ENCODE measurements around the gene PDE1C.
A peak's percentile ranks its signal among the peaks of the same experiment; 100 is the strongest.

Gene PDE1C

GRCh38 chr7:31741852-31742251, 328.4 kb downstream of the PDE1C start:
- no peak for TF ChIP-seq EZH2phosphoT487 (IDR thresholded peaks at IDR 0.05; ENCODE audit: low read depth)
- TF ChIP-seq CTCF (IDR thresholded peaks at IDR 0.05; ENCODE audit: low read depth, low read length) = no peak
- no peak overlapping the region for H3K4me2 ChIP-seq (ENCODE audit: low read length)

GRCh38 chr7:31735991-31736982, 333.9 kb downstream of the PDE1C start:
- H3K9ac ChIP-seq (ENCODE audit: low read length) = no peak overlapping the region
- no peak overlapping the region for H3K27ac ChIP-seq (ENCODE audit: low read length)
- no peaks in the 10 kb centered on the region for H4K20me1 ChIP-seq (ENCODE audit: insufficient read depth, low read length)
- no peaks in the 10 kb centered on the region for H3K9me3 ChIP-seq (ENCODE audit: insufficient read depth, low read length)
- H3K36me3 ChIP-seq (replicated peaks; ENCODE audit: low read depth, low read length) = no peaks in the 10 kb centered on the region
- no peaks in the 10 kb centered on the region for H3K27me3 ChIP-seq (ENCODE audit: low read depth, low read length)
- H2AFZ ChIP-seq (ENCODE audit: low read depth, low read length) = no peak overlapping the region
- no peak overlapping the region for H3K4me2 ChIP-seq (ENCODE audit: low read length)
- TF ChIP-seq EZH2phosphoT487 (IDR thresholded peaks at IDR 0.05; ENCODE audit: low read depth) = no peak
- TF ChIP-seq CTCF (IDR thresholded peaks at IDR 0.05; ENCODE audit: low read depth, low read length) = peak; percentile 65
- no peaks in the 10 kb centered on the region for H3K4me1 ChIP-seq (ENCODE audit: low read length)
- no peak overlapping the region for H3K4me3 ChIP-seq (ENCODE audit: low read length)
- no peaks in the 10 kb centered on the region for H3K79me2 ChIP-seq (ENCODE audit: low read length)

More at GRCh38 chr7:31741852-31742251, 328.4 kb downstream of the PDE1C start:
- Histone ChIP-seq H3K9me3 (ENCODE audit: insufficient read depth, low read length) (no peaks in the 10 kb centered on the region), H3K36me3 (replicated peaks; ENCODE audit: low read depth, low read length) (no peaks in the 10 kb centered on the region), H3K9ac (ENCODE audit: low read length) (no peak overlapping the region), H4K20me1 (ENCODE audit: insufficient read depth, low read length) (no peaks in the 10 kb centered on the region), H2AFZ (ENCODE audit: low read depth, low read length) (no peak overlapping the region), H3K4me1 (ENCODE audit: low read length) (no peaks in the 10 kb centered on the region), H3K27me3 (ENCODE audit: low read depth, low read length) (peaks cover 10% of the 10 kb centered on the region), H3K27ac (ENCODE audit: low read length) (no peak overlapping the region), H3K79me2 (ENCODE audit: low read length) (no peaks in the 10 kb centered on the region), H3K4me3 (ENCODE audit: low read length) (no peak overlapping the region)

- Histone ChIP-seq H3K4me1 (ENCODE audit: low read length) (no peaks in the 10 kb centered on the region), H4K20me1 (ENCODE audit: insufficient read depth, low read length) (no peaks in the 10 kb centered on the region), H3K27ac (ENCODE audit: low read length) (no peak overlapping the region), H3K9ac (ENCODE audit: low read length) (no peak overlapping the region), H3K79me2 (ENCODE audit: low read length) (no peaks in the 10 kb centered on the region), H3K9me3 (ENCODE audit: insufficient read depth, low read length) (no peaks in the 10 kb centered on the region), H3K36me3 (replicated peaks; ENCODE audit: low read depth, low read length) (no peaks in the 10 kb centered on the region), H3K27me3 (ENCODE audit: low read depth, low read length) (no peaks in the 10 kb centered on the region), H2AFZ (ENCODE audit: low read depth, low read length) (no peak overlapping the region), H3K4me2 (ENCODE audit: low read length) (no peak overlapping the region), H3K4me3 (ENCODE audit: low read length) (no peak overlapping the region)
- TF ChIP-seq EZH2phosphoT487 (IDR thresholded peaks at IDR 0.05; ENCODE audit: low read depth) (no peak), CTCF (IDR thresholded peaks at IDR 0.05; ENCODE audit: low read depth, low read length) (no peak)
These were observed 335.8 kb downstream of the PDE1C start for GRCh38 chr7:31734456-31734855.

- H4K20me1 ChIP-seq (ENCODE audit: insufficient read depth, low read length) = no peaks in the 10 kb centered on the region
- no peak for TF ChIP-seq EZH2phosphoT487 (IDR thresholded peaks at IDR 0.05; ENCODE audit: low read depth)
- TF ChIP-seq CTCF (IDR thresholded peaks at IDR 0.05; ENCODE audit: low read depth, low read length) = no peak
- H2AFZ ChIP-seq (ENCODE audit: low read depth, low read length) = no peak overlapping the region
These were observed 340.9 kb downstream of the PDE1C start for GRCh38 chr7:31729195-31729804.

More at GRCh38 chr7:31729195-31729804, 340.9 kb downstream of the PDE1C start:
- H3K9me3 ChIP-seq (ENCODE audit: insufficient read depth, low read length) = no peaks in the 10 kb centered on the region
- no peak overlapping the region for H3K9ac ChIP-seq (ENCODE audit: low read length)
- H3K4me2 ChIP-seq (ENCODE audit: low read length) = no peak overlapping the region
- H3K27ac ChIP-seq (ENCODE audit: low read length) = no peak overlapping the region
- H3K27me3 ChIP-seq (ENCODE audit: low read depth, low read length) = no peaks in the 10 kb centered on the region
- no peak overlapping the region for H3K4me3 ChIP-seq (ENCODE audit: low read length)
- H3K36me3 ChIP-seq (replicated peaks; ENCODE audit: low read depth, low read length) = no peaks in the 10 kb centered on the region
- H3K79me2 ChIP-seq (ENCODE audit: low read length) = no peaks in the 10 kb centered on the region
- H3K4me1 ChIP-seq (ENCODE audit: low read length) = no peaks in the 10 kb centered on the region

All from OCI-LY3 (cell line).